ENCODE results near the gene SPC24.
"Not testable (repeated sequence)": the region's sequence is repeated elsewhere in the genome, so short reads cannot be mapped to it uniquely, and the experiment has no call there.

The SPC24 gene

DNA sequence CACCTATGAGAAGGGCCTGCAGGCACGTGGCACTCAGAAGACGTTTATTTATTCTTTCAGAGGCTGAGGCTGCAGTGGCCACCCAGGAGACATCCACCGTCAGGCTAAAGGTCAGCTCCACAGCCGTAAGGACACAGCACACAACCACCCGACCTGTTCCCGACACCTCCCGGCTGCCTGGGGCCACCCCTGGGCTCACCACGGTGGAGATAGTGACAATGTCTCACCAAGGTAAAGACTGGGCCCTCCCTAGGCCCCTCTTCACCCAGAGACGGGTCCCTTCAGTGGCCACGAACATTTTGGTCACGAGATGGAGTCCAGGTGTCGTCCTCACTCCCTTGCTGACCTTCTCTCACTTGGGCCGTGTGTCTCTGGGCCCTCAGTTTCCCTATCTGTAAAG is 32.5 kb downstream of the SPC24 start:
- no peak overlapping the region for H3K4me3 ChIP-seq (ENCODE audit: low read depth, low read length)
- no peaks in the 10 kb centered on the region for H3K9me3 ChIP-seq
- H3K4me1 ChIP-seq, result no peaks in the 10 kb centered on the region
- no peaks in the 10 kb centered on the region for H3K27me3 ChIP-seq
- H3K36me3 ChIP-seq, result peaks cover 84% of the 10 kb centered on the region
- no peak for DNase-seq
- TF ChIP-seq CTCF (IDR thresholded peaks at IDR 0.05; ENCODE audit: low read depth, low read length), result no peak

DNA sequence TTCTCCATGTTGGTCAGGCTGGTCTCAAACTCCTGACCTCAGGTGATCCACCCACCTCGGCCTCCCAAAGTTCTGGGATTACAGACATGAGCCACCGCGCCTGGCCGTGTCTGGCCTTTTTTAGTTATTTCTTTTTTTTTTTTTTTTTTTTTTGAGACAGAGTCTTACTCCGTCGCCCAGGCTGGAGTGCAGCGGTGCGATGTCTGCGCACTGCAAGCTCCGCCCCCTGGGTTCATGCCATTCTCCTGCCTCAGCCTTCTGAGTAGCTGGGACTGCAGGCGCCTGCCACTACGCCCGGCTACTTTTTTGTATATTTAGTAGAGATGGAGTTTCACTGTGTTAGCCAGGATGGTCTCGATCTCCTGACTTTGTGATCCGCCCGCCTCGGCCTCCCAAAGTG is 33.6 kb downstream of the SPC24 start:
- peaks cover 82% of the 10 kb centered on the region for H3K36me3 ChIP-seq
- H3K4me1 ChIP-seq; DNase-seq; H3K27me3 ChIP-seq; H3K9me3 ChIP-seq; H3K4me3 ChIP-seq (ENCODE audit: low read depth, low read length): not testable (repeated sequence)

GRCh38 chr19:11116507-11116906 is 39.1 kb downstream of the SPC24 start:
- Histone ChIP-seq H3K36me3 (peaks cover 93% of the 10 kb centered on the region), H3K4me3 (ENCODE audit: low read depth, low read length) (no peak overlapping the region), H3K27me3 (no peaks in the 10 kb centered on the region), H3K9me3 (no peaks in the 10 kb centered on the region), H3K4me1 (no peaks in the 10 kb centered on the region)
- no peak for TF ChIP-seq CTCF (IDR thresholded peaks at IDR 0.05; ENCODE audit: low read depth, low read length)
- DNase-seq, result no peak

- H3K4me1 ChIP-seq, result no peaks in the 10 kb centered on the region
- H3K27me3 ChIP-seq, result no peaks in the 10 kb centered on the region
- DNase-seq, result no peak
- H3K9me3 ChIP-seq, result no peaks in the 10 kb centered on the region
- peaks cover 97% of the 10 kb centered on the region for H3K36me3 ChIP-seq
- TF ChIP-seq CTCF (IDR thresholded peaks at IDR 0.05; ENCODE audit: low read depth, low read length), result no peak
- H3K4me3 ChIP-seq (ENCODE audit: low read depth, low read length), result no peak overlapping the region
These were observed 39.6 kb downstream of the SPC24 start for GRCh38 chr19:11115895-11116446.

DNA sequence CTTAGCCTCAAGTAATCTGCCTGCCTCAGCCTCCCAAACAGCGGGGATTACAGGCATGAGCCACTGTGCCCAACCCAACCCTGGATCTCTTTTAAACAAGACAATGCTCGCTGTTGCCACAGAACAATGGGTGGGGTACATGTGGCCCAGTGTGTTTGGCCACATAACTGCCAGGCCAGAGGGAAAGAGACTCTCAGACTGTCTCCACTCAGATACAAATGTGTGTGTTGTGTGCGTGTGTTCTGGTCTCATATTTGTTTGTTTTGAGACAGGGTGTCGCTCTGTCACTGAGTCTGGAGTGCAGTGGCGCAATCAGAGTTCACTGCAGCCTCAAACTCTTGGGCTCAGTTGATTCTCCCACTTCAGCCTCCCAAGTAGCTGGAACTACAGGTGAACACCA is 40.5 kb downstream of the SPC24 start:
- no peaks in the 10 kb centered on the region for H3K27me3 ChIP-seq
- no peak for DNase-seq
- no peak overlapping the region for H3K4me3 ChIP-seq (ENCODE audit: low read depth, low read length)
- TF ChIP-seq CTCF (IDR thresholded peaks at IDR 0.05; ENCODE audit: low read depth, low read length), result no peak
- H3K9me3 ChIP-seq, result no peaks in the 10 kb centered on the region
- no peaks in the 10 kb centered on the region for H3K4me1 ChIP-seq
- H3K36me3 ChIP-seq, result peaks cover 97% of the 10 kb centered on the region

DNA sequence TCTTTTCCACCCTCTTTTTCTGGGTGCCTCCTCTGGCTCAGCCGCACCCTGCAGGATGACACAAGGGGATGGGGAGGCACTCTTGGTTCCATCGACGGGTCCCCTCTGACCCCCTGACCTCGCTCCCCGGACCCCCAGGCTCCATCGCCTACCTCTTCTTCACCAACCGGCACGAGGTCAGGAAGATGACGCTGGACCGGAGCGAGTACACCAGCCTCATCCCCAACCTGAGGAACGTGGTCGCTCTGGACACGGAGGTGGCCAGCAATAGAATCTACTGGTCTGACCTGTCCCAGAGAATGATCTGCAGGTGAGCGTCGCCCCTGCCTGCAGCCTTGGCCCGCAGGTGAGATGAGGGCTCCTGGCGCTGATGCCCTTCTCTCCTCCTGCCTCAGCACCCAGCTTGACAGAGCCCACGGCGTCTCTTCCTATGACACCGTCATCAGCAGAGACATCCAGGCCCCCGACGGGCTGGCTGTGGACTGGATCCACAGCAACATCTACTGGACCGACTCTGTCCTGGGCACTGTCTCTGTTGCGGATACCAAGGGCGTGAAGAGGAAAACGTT is 42.4 kb downstream of the SPC24 start:
- TF ChIP-seq CTCF (IDR thresholded peaks at IDR 0.05; ENCODE audit: low read depth, low read length), result no peak
- Histone ChIP-seq H3K4me1 (no peaks in the 10 kb centered on the region), H3K36me3 (peaks cover 98% of the 10 kb centered on the region), H3K4me3 (ENCODE audit: low read depth, low read length) (no peak overlapping the region), H3K9me3 (no peaks in the 10 kb centered on the region), H3K27me3 (no peaks in the 10 kb centered on the region)
- DNase-seq, result no peak

Measured in BE2C (cell line).